Gastrocnemius medialis (tissue), 4 donors: ENCODE data around the gene PPP1R15B. TPM values are rescaled to one million over a fixed set of nuclear protein-coding genes. Genes with fewer than 3 reads are reported as not detected.

ENCODE experiments used
- ATAC-seq, 2 donors: fragments of 150-250 bp; one replicate each; pipeline ENCODE4 v1.9.1; 2016
- DNase-seq, 2 donors: peaks; one replicate each; pipeline ENCODE4 v3.0.0-alpha.2; 2019
- H3K27ac ChIP-seq, 4 donors: fragments of 200-600 bp; sonication (generic); 1 replicate in 1 of 4; 2 replicates in 3 of 4; pipeline ENCODE4 v1.5.1; 2016 to 2018; ENCODE audit warnings: mild to moderate bottlenecking in 2 of 4, moderate library complexity in 1 of 4
- H3K27me3 ChIP-seq, 3 donors: fragments of 200-600 bp; sonication (generic) in 2 of 3; 1 replicate in 1 of 3; 2 replicates in 2 of 3; pipeline versions ENCODE4 v1.5.1 to v1.6.0; 2016 to 2019; ENCODE audit warnings: mild to moderate bottlenecking in 1 of 3, moderate library complexity in 1 of 3
- H3K36me3 ChIP-seq, 2 donors: fragments of 200-600 bp; sonication (generic) in 1 of 2; one replicate each; pipeline ENCODE4 v1.5.1; 2017 to 2018
- H3K4me1 ChIP-seq, 2 donors: fragments of 200-600 bp; sonication (generic) in 1 of 2; one replicate each; pipeline ENCODE4 v1.5.1; 2016 to 2017; ENCODE audit warnings: mild to moderate bottlenecking in 2 of 2
- H3K4me3 ChIP-seq, 4 donors: fragments of 200-600 bp; sonication (generic) in 3 of 4; 1 replicate in 1 of 4; 2 replicates in 3 of 4; pipeline ENCODE4 v1.5.1; 2016 to 2019; ENCODE audit warnings: mild to moderate bottlenecking in 2 of 4
- H3K9me3 ChIP-seq, 3 donors: fragments of 200-600 bp; sonication (generic) in 2 of 3; 1 replicate in 1 of 3; 2 replicates in 2 of 3; pipeline ENCODE4 v1.5.1; 2016 to 2019
- CTCF ChIP-seq, 5 experiments: fragments of 450-650 bp in 3 of 5; fragments of 200-600 bp in 2 of 5; sonication (generic) in 2 of 5; IDR thresholded peaks in 4 of 5; conservative IDR thresholded peaks in 1 of 5; 1 replicate in 4 of 5; 2 replicates in 1 of 5; pipeline ENCODE4 v1.5.1; 2016 to 2019; ENCODE audit warnings: antibody characterized with exemption in 5 of 5, mild to moderate bottlenecking in 3 of 5, moderate library complexity in 3 of 5
- POLR2A ChIP-seq, 2 donors: fragments of 450-650 bp; IDR thresholded peaks; one replicate each; pipeline ENCODE4 v1.6.1; 2017; ENCODE audit warnings: antibody characterized with exemption in 2 of 2, mild to moderate bottlenecking in 2 of 2, moderate library complexity in 2 of 2
- in situ Hi-C, 4 donors: fragments of 200-750 bp; cut with MboI; loops; one replicate each; pipeline versions ENCODE4 v1.15.0 to v1.8.0; 2017; ENCODE audit warnings: low sequenced_read_pairs in 4 of 4
- intact Hi-C: fragments of 100-400 bp; cut with DNase I; formaldehyde crosslinking; loops from one replicate; pipeline ENCODE4 v1.15.1; 2023; ENCODE audit warnings: low total_unique reads
- total RNA-seq, 4 donors: library from RNA; depleted of rRNA; stranded (reverse); fragments of >200 nt; gene quantifications; one replicate each; pipeline versions ENCODE4 v1.1.0 to v1.2.3, GENCODE V29; 2016

PPP1R15B gene
- total RNA-seq, 4 donors from 2014 or later = 23.8 to 33.0 (median 25.9) TPM

- no peak for DNase-seq
- intact Hi-C loops = no loop called here
- no peak for ATAC-seq
- Histone ChIP-seq H3K4me3 (no peak overlapping the region), H3K4me1 (peaks cover 37 to 50% of the 10 kb centered on the region in 2 donors), H3K9me3 (no peaks in the 10 kb centered on the region), H3K36me3 (peaks cover 0 to 7% of the 10 kb centered on the region in 2 donors), H3K27ac (peak overlapping the region; percentile 41 to 98 (median 91)), H3K27me3 (no peaks in the 10 kb centered on the region)
- no peak for TF ChIP-seq CTCF (IDR thresholded peaks at IDR 0.05 in 4 of 5, conservative IDR thresholded peaks at IDR 0.05 in 1 of 5)
- TF ChIP-seq POLR2A (IDR thresholded peaks at IDR 0.05) = no peak
- in situ Hi-C loops = no loop called here
Observed at GRCh38 chr1:204453141-204453772, 41.6 kb upstream of the PPP1R15B start.

GRCh38 chr1:204451352-204452124 is 39.9 kb upstream of the PPP1R15B start:
- ATAC-seq (peak; percentile 4 to 7), DNase-seq (no peak)
- H3K27ac ChIP-seq = peak overlapping the region; percentile 90 to 98 (median 94)
- H3K9me3 ChIP-seq = no peaks in the 10 kb centered on the region
- intact Hi-C loops = no loop called here
- peak overlapping the region in 3 of 4 donors; percentile 34 to 45 (median 34) for H3K4me3 ChIP-seq
- H3K27me3 ChIP-seq = no peaks in the 10 kb centered on the region
- in situ Hi-C loops = no loop called here
- H3K36me3 ChIP-seq = no peaks in the 10 kb centered on the region
- H3K4me1 ChIP-seq = peaks cover 53 to 59% of the 10 kb centered on the region in 2 donors
- TF ChIP-seq POLR2A (IDR thresholded peaks at IDR 0.05) (no peak), CTCF (IDR thresholded peaks at IDR 0.05 in 4 of 5, conservative IDR thresholded peaks at IDR 0.05 in 1 of 5) (no peak)

- in situ Hi-C loops = no loop called here
- peak; percentile 71 to 90 for DNase-seq
- H3K4me3 ChIP-seq = peak overlapping the region; percentile 20 to 45 (median 34)
Observed at GRCh38 chr1:204450461-204451257, 39.0 kb upstream of the PPP1R15B start.

More at GRCh38 chr1:204450461-204451257, 39.0 kb upstream of the PPP1R15B start:
- peak; percentile 76 to 77 for ATAC-seq
- H3K27ac ChIP-seq = peak overlapping the region; percentile 90 to 98 (median 94)
- TF ChIP-seq CTCF (IDR thresholded peaks at IDR 0.05 in 4 of 5, conservative IDR thresholded peaks at IDR 0.05 in 1 of 5) (peak in 1 of 5 experiments; percentile 19), POLR2A (IDR thresholded peaks at IDR 0.05) (peak; percentile 70 to 79)
- H3K9me3 ChIP-seq = no peaks in the 10 kb centered on the region
- intact Hi-C loops = no loop called here
- H3K27me3 ChIP-seq = no peaks in the 10 kb centered on the region
- H3K36me3 ChIP-seq = no peaks in the 10 kb centered on the region
- H3K4me1 ChIP-seq = peaks cover 62 to 68% of the 10 kb centered on the region in 2 donors
